ENCODE data around the gene TOX2. TPM values are rescaled to one million over a fixed set of nuclear protein-coding genes. Genes with fewer than 3 reads are reported as not detected.

TOX2 gene
- total RNA-seq, 1 experiment from 2014 or later: 1.7 TPM

GRCh38 chr20:44028003-44028730 is 113.5 kb downstream of the TOX2 start:
- no peaks in the 10 kb centered on the region for H3K79me1 ChIP-seq (ENCODE audit: insufficient read depth, low read depth, low read length, poor library complexity, severe bottlenecking)
- H3K36me3 Mint-ChIP-seq (ENCODE audit: insufficient read depth in 1 of 3, low read depth in 3 of 3): no peaks in the 10 kb centered on the region
- no peaks in the 10 kb centered on the region for H4K20me1 ChIP-seq (ENCODE audit: control insufficient read depth, insufficient read depth, insufficient read length)
- H3K18ac ChIP-seq (ENCODE audit: insufficient read length, low read depth, low read length): no peak overlapping the region
- no peak overlapping the region for H2BK12ac ChIP-seq (ENCODE audit: insufficient read length, low read depth, low read length)
- no peak overlapping the region for H2AFZ ChIP-seq (ENCODE audit: low read length)
- no peak overlapping the region for H3K4ac ChIP-seq (ENCODE audit: low read depth, low read length)
- H2BK120ac ChIP-seq (ENCODE audit: low read depth, low read length, poor library complexity, severe bottlenecking): no peak overlapping the region
- H3K4me1 Mint-ChIP-seq: peaks cover 13 to 19% of the 10 kb centered on the region in 2 experiments
- no peaks in the 10 kb centered on the region for H3K27me3 ChIP-seq (ENCODE audit: insufficient read depth, low read length)
- H3K56ac ChIP-seq (ENCODE audit: insufficient read length, low read depth, low read length): no peak overlapping the region
- H3K27ac Mint-ChIP-seq: no peak overlapping the region
- no peaks in the 10 kb centered on the region for H3K9me3 Mint-ChIP-seq
- no peak for DNase-seq
- H2BK15ac ChIP-seq (ENCODE audit: low read depth, low read length): no peak overlapping the region
- no peaks in the 10 kb centered on the region for H3K79me2 ChIP-seq (ENCODE audit: insufficient read depth, low read length)
- no peak overlapping the region for H3T11ph ChIP-seq (ENCODE audit: low read length)
- no peak overlapping the region for H4K91ac ChIP-seq (ENCODE audit: insufficient read length, low read depth, low read length)
- no peak overlapping the region for H2BK5ac ChIP-seq (ENCODE audit: insufficient read length, low read length)
- no peaks in the 10 kb centered on the region for H3K23me2 ChIP-seq (ENCODE audit: insufficient read length, low read depth, low read length, poor library complexity, severe bottlenecking)
- H3K27ac ChIP-seq (ENCODE audit: insufficient read length, low read depth, low read length): no peak overlapping the region
- H3K23ac ChIP-seq (ENCODE audit: insufficient read length, low read depth, low read length): no peak overlapping the region
- H3K4me3 Mint-ChIP-seq: no peak overlapping the region
- WGBS (ENCODE audit: extremely low coverage, insufficient read length, low lambda C conversion rate): no CpG with 5 or more reads among the region's 7 CpGs
- no peak for TF ChIP-seq CTCF (conservative IDR thresholded peaks at IDR 0.05)
- H3K9ac ChIP-seq (ENCODE audit: extremely low read depth, insufficient read length, low read length): no peak overlapping the region
- no peaks in the 10 kb centered on the region; the same call in none of the 2 replicates for H3K27me3 Mint-ChIP-seq (ENCODE audit: low read depth)
- H2BK20ac ChIP-seq (ENCODE audit: low read depth, low read length, poor library complexity, severe bottlenecking): no peak overlapping the region
- no peak overlapping the region for H4K5ac ChIP-seq (ENCODE audit: insufficient read length, low read depth, low read length)
- H2AK5ac ChIP-seq (ENCODE audit: insufficient read length, low read length): no peak overlapping the region
- no peak overlapping the region for H3K14ac ChIP-seq (ENCODE audit: insufficient read depth, low read length)
- 0 out of 2 replicates have a peak, but pooled peaks cover 3% of the 10 kb centered on the region for H3K4me1 ChIP-seq (ENCODE audit: insufficient read depth, low read length)
- no peak overlapping the region for H4K8ac ChIP-seq (replicated peaks; ENCODE audit: insufficient read length, low read depth, low read length)
- H3K9me3 ChIP-seq (ENCODE audit: control insufficient read depth, low read depth, low read length): no peaks in the 10 kb centered on the region
- no peak overlapping the region for H3K4me2 ChIP-seq (ENCODE audit: insufficient read depth, insufficient read length, low read length)
